ENCODE data around the gene TMEM267.
"Not testable (repeated sequence)": the region's sequence is repeated elsewhere in the genome, so short reads cannot be mapped to it uniquely, and the experiment has no call there.

The TMEM267 gene
- 17.0 to 26.8 reads per million in 2 experiments for total RNA-seq

- peak; percentile 65 for DNase-seq (ENCODE audit: low read depth)
Observed at GRCh38 chr5:43483298-43484105, at the start of gene TMEM267. TMEM267 (minus strand) TSS chr5:43483865; CDS start chr5:43453969, 29,896 bp downstream.

GRCh38 chr5:43530648-43531047, 47.0 kb upstream of the TMEM267 start:
- DNase-seq (ENCODE audit: low read depth) = no peak

- DNase-seq (ENCODE audit: low read depth) = no peak
Observed at GRCh38 chr5:43523662-43524072, 40.0 kb upstream of the TMEM267 start.

- DNase-seq (ENCODE audit: low read depth) = no peak
Observed at GRCh38 chr5:43520615-43521014, 37.0 kb upstream of the TMEM267 start.

GRCh38 chr5:43515678-43516048, 32.0 kb upstream of the TMEM267 start:
- DNase-seq (ENCODE audit: low read depth) = no peak

- DNase-seq (ENCODE audit: low read depth) = peak; percentile 91
Observed at GRCh38 chr5:43514816-43515677, 31.4 kb upstream of the TMEM267 start, which contains the start of gene C5orf34. C5orf34 (minus strand) TSS chr5:43515148; CDS start chr5:43509339, 5,809 bp downstream.

GRCh38 chr5:43514471-43514815, 30.8 kb upstream of the TMEM267 start:
- no peak for DNase-seq (ENCODE audit: low read depth)

GRCh38 chr5:43514025-43514424, 30.4 kb upstream of the TMEM267 start:
- no peak for DNase-seq (ENCODE audit: low read depth)

GRCh38 chr5:43511062-43511461, 27.4 kb upstream of the TMEM267 start:
- not testable (repeated sequence) for DNase-seq (ENCODE audit: low read depth)

GRCh38 chr5:43498581-43498980, 14.9 kb upstream of the TMEM267 start:
- DNase-seq (ENCODE audit: low read depth) = no peak

GRCh38 chr5:43497311-43498104, 13.8 kb upstream of the TMEM267 start:
- DNase-seq (ENCODE audit: low read depth) = no peak

- no peak for DNase-seq (ENCODE audit: low read depth)
Observed at GRCh38 chr5:43491326-43491725, 7.7 kb upstream of the TMEM267 start.

GRCh38 chr5:43486353-43486752, 2.7 kb upstream of the TMEM267 start:
- no peak for DNase-seq (ENCODE audit: low read depth)

GRCh38 chr5:43485406-43485805, 1.7 kb upstream of the TMEM267 start:
- DNase-seq (ENCODE audit: low read depth) = no peak

GRCh38 chr5:43484106-43484849, 613 bp upstream of the TMEM267 start:
- peak; percentile 69 for DNase-seq (ENCODE audit: low read depth)

- DNase-seq (ENCODE audit: low read depth) = no peak
Observed at GRCh38 chr5:43482490-43483297, 971 bp downstream of the TMEM267 start.

- DNase-seq (ENCODE audit: low read depth) = no peak
Observed at GRCh38 chr5:43469671-43470391, 13.8 kb downstream of the TMEM267 start.

GRCh38 chr5:43467100-43467499, 16.6 kb downstream of the TMEM267 start:
- DNase-seq (ENCODE audit: low read depth) = no peak

- not testable (repeated sequence) for DNase-seq (ENCODE audit: low read depth)
Observed at GRCh38 chr5:43465455-43465854, 18.2 kb downstream of the TMEM267 start.

GRCh38 chr5:43461066-43461465, 22.6 kb downstream of the TMEM267 start:
- DNase-seq (ENCODE audit: low read depth) = no peak

All from T follicular helper cell (primary cell).